Measurements from ENCODE around the gene MX1. TPM values are rescaled to one million over a fixed set of nuclear protein-coding genes. Genes with fewer than 3 reads are reported as not detected.

MX1 gene
- total RNA-seq, 2 experiments from 2014 or later: 722 to 723 TPM

DNA sequence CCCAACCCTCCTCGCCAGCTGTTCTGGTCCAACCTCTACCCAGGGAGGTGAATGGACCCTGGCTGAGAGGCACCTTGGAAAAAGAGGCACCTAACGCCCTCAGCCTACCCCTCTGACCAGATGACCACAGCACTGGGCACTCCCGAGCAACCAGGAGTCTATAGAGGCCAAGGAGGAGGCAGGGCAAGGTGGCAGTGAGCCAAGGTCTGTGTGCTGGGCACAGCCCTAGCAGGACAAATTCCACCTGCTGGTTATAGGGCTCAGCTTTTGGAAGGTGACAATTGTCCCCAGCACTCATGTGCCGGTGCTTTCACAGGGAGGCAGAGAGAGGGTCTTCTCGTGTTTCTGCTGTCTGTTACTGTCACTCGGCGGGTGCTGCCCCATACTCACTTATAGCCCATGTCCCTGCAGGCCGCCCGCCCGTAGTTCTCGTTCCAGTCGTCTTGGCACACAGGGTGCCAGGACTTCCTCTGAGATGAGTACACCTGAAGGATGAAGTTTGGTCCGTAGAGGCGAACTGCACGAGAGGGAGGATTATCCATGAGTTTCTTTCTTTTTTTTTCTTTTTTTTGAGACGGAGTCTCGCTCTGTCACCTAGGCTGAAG, 54.1 kb downstream of the MX1 start:
- ChIA-PET CTCF (no interaction called here), POLR2A (no interaction called here)
- Mint-ChIP-seq H3K27me3 (peaks cover 28% of the 10 kb centered on the region), H3K4me1 (peaks cover 11% of the 10 kb centered on the region), H3K9me3 (no peaks in the 10 kb centered on the region), H3K36me3 (ENCODE audit: low read depth) (no peaks in the 10 kb centered on the region), H3K27ac (no peak overlapping the region), H3K4me3 (no peak overlapping the region)
- no peak for DNase-seq

DNA sequence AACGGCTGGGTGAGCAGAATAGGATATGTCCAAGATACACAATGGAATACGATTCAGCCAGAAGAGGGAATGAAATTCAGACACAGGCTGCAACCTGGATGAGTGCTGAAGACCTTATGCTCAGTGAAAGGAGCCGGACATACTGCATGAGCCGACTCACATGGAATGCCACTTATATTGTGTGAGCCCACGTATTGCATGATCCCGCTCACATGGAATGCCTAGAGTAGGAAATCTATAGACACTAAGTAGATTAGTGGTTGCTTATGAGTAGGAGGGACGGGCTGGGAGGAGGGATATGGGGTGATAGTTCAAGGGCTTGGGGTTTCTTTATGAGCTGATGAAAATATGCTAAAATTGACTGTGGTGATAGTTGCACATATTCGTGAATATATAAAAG, 55.2 kb downstream of the MX1 start:
- no peak for DNase-seq
- ChIA-PET POLR2A (no interaction called here), CTCF (no interaction called here)
- no peaks in the 10 kb centered on the region for H3K9me3 Mint-ChIP-seq
- peaks cover 28% of the 10 kb centered on the region for H3K27me3 Mint-ChIP-seq
- H3K36me3 Mint-ChIP-seq (ENCODE audit: low read depth): no peaks in the 10 kb centered on the region
- H3K4me1 Mint-ChIP-seq: peaks cover 11% of the 10 kb centered on the region
- no peak overlapping the region for H3K27ac Mint-ChIP-seq
- no peak overlapping the region for H3K4me3 Mint-ChIP-seq

DNA sequence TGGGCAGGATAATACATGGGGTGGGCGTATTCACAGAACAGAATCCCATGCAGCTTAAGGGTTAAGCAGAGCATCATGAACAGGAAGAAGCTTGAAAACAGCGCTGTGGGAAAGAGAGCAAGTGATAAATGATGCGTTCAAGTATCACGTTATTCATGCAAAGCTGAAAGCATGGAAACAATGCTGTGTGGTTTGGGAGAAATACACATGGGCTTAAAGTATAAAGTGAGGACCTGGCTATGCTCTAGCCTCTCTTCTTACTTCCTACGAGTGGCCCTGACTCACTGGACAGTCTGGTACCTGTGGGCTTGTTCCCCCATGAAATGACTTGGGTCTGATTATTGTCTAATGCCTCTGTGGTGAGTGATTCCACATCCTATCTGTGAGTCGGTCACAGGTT, 56.3 kb downstream of the MX1 start:
- Mint-ChIP-seq H3K36me3 (ENCODE audit: low read depth) (no peaks in the 10 kb centered on the region), H3K4me3 (no peak overlapping the region), H3K4me1 (peaks cover 10% of the 10 kb centered on the region), H3K27ac (no peak overlapping the region), H3K9me3 (no peaks in the 10 kb centered on the region), H3K27me3 (peaks cover 27% of the 10 kb centered on the region)
- CTCF ChIA-PET: no interaction called here
- POLR2A ChIA-PET: no interaction called here
- DNase-seq: no peak

DNA sequence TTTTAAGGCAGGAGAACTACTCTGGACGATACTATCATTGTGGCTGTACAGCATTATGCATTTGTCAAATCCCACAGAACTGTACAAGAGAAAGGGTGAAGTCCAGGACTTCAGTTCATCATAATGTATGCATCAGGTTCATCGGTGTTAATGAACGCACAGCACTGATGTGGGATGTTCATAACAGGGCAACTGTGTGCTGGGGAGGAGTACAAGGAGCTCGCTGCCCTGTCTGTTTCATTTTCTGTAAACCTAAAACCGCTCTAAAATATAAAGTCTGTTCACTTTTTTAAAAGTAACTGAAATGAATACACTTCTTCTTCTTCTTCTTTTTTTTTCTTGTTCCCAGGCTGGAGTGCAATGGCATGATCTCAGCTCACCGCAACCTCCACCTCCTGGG, 56.9 kb downstream of the MX1 start:
- H3K9me3 Mint-ChIP-seq: no peaks in the 10 kb centered on the region
- no peak overlapping the region for H3K4me3 Mint-ChIP-seq
- no peak for DNase-seq
- peaks cover 21% of the 10 kb centered on the region for H3K27me3 Mint-ChIP-seq
- no peak overlapping the region for H3K27ac Mint-ChIP-seq
- POLR2A ChIA-PET: no interaction called here
- H3K4me1 Mint-ChIP-seq: peaks cover 3% of the 10 kb centered on the region
- CTCF ChIA-PET: no interaction called here
- H3K36me3 Mint-ChIP-seq (ENCODE audit: low read depth): no peaks in the 10 kb centered on the region

DNA sequence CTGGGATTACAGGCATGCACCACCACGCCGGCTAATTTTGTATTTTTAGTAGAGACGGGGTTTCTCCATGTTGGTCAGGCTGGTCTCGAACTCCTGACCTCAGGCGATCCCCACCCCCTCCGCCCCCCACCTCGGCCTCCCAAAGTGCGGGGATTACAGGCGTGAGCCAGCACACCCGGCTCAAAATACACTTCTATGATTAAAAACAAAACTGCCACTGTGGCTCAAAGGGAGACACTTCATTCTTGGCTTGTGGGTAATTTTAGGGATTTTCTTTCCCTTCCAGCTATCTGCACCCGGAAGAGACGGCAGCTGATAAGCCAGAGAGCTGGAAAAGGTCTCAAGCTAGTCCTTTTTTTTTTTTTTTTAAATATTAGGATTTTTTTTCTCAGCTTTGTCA, 57.4 kb downstream of the MX1 start:
- Mint-ChIP-seq H3K4me3 (no peak overlapping the region), H3K27me3 (peaks cover 18% of the 10 kb centered on the region), H3K4me1 (no peaks in the 10 kb centered on the region), H3K36me3 (ENCODE audit: low read depth) (no peaks in the 10 kb centered on the region), H3K27ac (no peak overlapping the region), H3K9me3 (no peaks in the 10 kb centered on the region)
- ChIA-PET POLR2A (no interaction called here), CTCF (no interaction called here)
- DNase-seq: no peak

DNA sequence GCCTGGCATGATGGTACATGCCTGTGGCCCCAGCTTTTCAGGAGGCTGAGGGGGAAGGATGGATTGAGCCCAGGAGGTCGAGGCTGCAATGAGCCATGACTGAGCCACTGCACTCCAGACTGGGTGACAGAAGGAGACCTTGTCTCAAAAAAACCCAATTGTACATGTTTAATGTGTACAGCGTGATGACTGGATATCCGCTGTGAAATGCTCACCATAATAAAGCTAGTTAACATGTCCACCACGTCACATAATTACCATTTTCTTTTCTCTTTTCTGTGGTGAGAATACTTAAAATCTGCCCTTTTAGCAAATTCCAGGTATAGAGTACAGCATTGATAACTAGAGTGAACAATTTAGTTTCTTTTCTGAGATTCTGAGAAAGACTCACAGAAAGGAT, 57.9 kb downstream of the MX1 start:
- Mint-ChIP-seq H3K4me3 (no peak overlapping the region), H3K9me3 (no peaks in the 10 kb centered on the region), H3K4me1 (no peaks in the 10 kb centered on the region), H3K27me3 (peaks cover 14% of the 10 kb centered on the region), H3K36me3 (ENCODE audit: low read depth) (no peaks in the 10 kb centered on the region), H3K27ac (no peak overlapping the region)
- DNase-seq: no peak
- POLR2A ChIA-PET: no interaction called here
- CTCF ChIA-PET: no interaction called here

DNA sequence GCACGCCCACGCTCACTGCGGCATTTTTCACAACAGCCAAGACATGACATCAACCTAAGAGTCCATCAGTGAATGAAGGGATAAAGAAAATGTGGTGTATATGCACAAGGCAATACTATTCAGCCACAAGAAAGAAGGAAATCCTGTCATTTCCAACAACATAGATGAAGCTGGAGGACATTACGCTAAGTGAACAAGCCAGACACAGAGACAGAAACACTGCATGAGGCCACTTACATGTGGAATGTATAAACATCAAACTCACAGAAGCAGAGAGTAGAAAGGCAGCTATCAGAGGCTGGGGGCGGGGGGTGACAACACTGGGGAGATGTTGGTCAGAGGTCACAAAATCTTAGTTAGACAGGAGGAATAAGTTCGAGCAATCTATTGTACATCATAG, 61.0 kb downstream of the MX1 start:
- Mint-ChIP-seq H3K9me3 (no peaks in the 10 kb centered on the region), H3K27me3 (peaks cover 8% of the 10 kb centered on the region), H3K4me1 (no peaks in the 10 kb centered on the region), H3K4me3 (no peak overlapping the region), H3K27ac (no peak overlapping the region), H3K36me3 (ENCODE audit: low read depth) (no peaks in the 10 kb centered on the region)
- CTCF ChIA-PET: no interaction called here
- POLR2A ChIA-PET: no interaction called here
- DNase-seq: no peak

DNA sequence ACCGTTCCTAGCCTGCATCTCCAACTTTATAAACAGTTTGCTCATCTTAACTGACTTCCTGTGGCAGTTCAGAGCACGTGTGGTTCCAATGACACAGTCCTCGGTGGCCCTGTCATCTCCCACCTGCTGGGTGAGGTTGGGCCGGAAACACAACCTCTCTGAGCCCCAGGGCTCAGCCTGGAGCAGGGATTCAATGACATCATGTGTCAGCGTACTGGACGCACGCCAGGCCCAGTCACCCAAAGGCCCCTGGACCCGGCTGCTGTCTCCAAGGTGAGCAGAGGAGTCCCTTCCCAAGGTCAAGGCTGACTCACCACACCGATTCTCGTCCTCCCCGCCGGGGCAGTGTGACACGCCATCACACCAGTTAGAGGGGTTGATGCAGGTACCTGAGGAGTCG, 62.0 kb downstream of the MX1 start:
- no peak for DNase-seq
- Mint-ChIP-seq H3K4me3 (no peak overlapping the region), H3K9me3 (no peaks in the 10 kb centered on the region), H3K27ac (no peak overlapping the region), H3K4me1 (no peaks in the 10 kb centered on the region), H3K36me3 (ENCODE audit: low read depth) (no peaks in the 10 kb centered on the region), H3K27me3 (peaks cover 1% of the 10 kb centered on the region)
- CTCF ChIA-PET: no interaction called here
- POLR2A ChIA-PET: no interaction called here

DNA sequence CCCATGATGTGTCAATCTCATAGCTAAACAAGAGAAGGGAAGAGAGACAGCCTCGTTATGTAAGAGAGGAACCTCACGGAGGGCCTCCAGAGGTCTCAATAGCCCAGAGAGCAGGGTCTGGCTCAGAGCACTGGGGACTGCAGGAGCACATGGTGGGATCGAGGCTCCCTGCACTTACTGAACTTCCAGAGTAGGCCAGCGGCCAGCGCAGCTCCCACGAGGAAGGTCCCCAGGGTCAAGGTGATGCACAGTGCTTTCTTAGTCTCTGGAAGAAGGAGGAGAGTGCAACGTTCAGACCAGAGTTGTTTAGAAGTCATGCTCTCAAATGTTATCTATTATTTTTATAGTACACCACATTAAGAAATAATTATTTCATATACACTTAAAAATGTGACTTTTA, 63.3 kb downstream of the MX1 start:
- no peak overlapping the region for H3K4me3 Mint-ChIP-seq
- H3K4me1 Mint-ChIP-seq: no peaks in the 10 kb centered on the region
- H3K9me3 Mint-ChIP-seq: no peaks in the 10 kb centered on the region
- peaks cover 4% of the 10 kb centered on the region for H3K27me3 Mint-ChIP-seq
- ChIA-PET POLR2A (no interaction called here), CTCF (no interaction called here)
- H3K27ac Mint-ChIP-seq: no peak overlapping the region
- H3K36me3 Mint-ChIP-seq (ENCODE audit: low read depth): no peaks in the 10 kb centered on the region
- no peak for DNase-seq

DNA sequence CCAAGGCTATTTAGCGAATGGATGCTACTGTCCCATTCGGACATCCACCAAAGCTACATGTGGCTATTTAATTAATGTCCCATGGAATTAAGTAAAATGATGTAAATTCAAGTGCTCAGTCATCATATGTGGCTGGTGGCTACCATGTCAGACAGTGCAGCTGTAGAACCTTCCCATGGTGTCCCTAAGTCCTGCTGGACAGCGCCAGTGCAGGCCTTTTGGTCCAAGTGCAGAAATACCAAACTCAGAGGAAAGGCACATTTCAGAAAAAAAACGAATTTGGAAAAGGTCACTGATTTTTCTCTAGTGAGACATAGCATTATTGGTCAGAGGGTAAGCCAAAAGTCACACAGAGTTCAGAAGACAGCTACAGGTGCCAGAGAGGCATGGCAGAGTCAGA, 64.3 kb downstream of the MX1 start:
- H3K4me3 Mint-ChIP-seq: no peak overlapping the region
- no peaks in the 10 kb centered on the region for H3K9me3 Mint-ChIP-seq
- no peak overlapping the region for H3K27ac Mint-ChIP-seq
- ChIA-PET POLR2A (no interaction called here), CTCF (interaction anchor here (0.6 kb wide), 1 partner anchor 689 kb away, joined by 3 read pairs; no protein-coding TSS in a partner anchor)
- H3K27me3 Mint-ChIP-seq: peaks cover 4% of the 10 kb centered on the region
- DNase-seq: no peak
- no peaks in the 10 kb centered on the region for H3K36me3 Mint-ChIP-seq (ENCODE audit: low read depth)
- no peaks in the 10 kb centered on the region for H3K4me1 Mint-ChIP-seq

DNA sequence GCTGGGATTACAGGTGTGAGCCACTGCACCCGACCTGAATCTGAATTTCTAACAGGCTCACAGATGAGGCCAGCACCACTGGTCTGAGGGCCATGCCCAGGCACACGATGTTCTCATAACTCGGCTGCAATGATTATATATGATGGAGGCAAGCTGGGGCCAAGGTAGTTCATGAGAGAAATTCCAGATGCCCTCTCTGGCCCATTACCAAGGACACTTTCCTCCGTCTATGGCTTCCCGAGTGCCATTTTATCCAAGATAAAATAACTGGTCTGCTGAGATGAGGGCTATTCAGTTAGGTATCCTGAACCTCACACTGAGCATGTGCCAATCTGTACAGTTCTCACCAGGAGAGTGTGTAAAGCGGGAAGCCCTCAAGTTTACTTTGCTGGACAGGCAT, 65.4 kb downstream of the MX1 start:
- no peak overlapping the region for H3K4me3 Mint-ChIP-seq
- POLR2A ChIA-PET: no interaction called here
- no peak for DNase-seq
- H3K27me3 Mint-ChIP-seq: peaks cover 4% of the 10 kb centered on the region
- no peaks in the 10 kb centered on the region for H3K36me3 Mint-ChIP-seq (ENCODE audit: low read depth)
- no peaks in the 10 kb centered on the region for H3K9me3 Mint-ChIP-seq
- H3K27ac Mint-ChIP-seq: no peak overlapping the region
- no peaks in the 10 kb centered on the region for H3K4me1 Mint-ChIP-seq
- CTCF ChIA-PET: no interaction called here

DNA sequence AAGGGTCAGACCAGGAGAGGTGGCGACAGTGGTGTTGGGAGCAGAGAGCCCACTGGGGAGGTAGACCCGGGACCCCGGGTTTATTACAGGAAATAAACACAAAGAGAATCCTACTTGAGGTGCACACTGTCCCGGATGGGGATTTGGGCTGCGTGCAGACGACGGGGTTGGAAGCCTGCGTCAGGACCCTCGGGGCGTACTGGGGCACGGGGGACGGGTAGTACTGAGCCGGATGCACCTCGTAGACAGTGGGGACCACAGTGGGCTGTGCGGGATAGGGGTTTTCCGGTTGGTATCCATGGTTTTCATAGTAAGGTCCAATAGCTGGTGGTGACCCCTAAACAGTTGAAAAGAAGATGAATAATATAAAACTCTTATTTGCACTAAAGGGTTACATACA, 68.2 kb downstream of the MX1 start:
- Mint-ChIP-seq H3K36me3 (ENCODE audit: low read depth) (no peaks in the 10 kb centered on the region), H3K4me3 (no peak overlapping the region), H3K27me3 (peaks cover 4% of the 10 kb centered on the region), H3K9me3 (no peaks in the 10 kb centered on the region), H3K4me1 (no peaks in the 10 kb centered on the region), H3K27ac (no peak overlapping the region)
- no peak for DNase-seq
- POLR2A ChIA-PET: no interaction called here
- CTCF ChIA-PET: no interaction called here

DNA sequence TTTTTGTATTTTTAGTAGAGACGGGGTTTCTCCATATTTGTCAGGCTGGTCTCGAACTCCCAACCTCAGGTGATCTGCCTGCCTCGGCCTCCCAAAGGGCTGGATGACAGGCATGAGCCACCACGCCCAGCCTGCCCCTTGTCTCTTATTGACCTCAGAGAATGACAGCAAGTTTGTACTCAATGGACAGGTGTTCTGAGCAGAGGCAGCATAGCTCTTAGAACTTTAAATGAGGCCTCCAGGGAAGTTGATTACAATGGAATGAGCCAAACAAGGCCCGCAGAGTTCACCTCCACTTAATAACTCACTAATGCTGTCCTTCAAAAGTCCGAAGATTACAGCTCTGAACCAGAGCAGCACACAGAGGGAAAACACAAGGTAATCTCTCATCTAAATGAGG, 71.0 kb downstream of the MX1 start:
- DNase-seq: no peak
- no peak overlapping the region for H3K27ac Mint-ChIP-seq
- H3K27me3 Mint-ChIP-seq: peaks cover 9% of the 10 kb centered on the region
- no peaks in the 10 kb centered on the region for H3K9me3 Mint-ChIP-seq
- ChIA-PET CTCF (no interaction called here), POLR2A (no interaction called here)
- H3K4me1 Mint-ChIP-seq: no peaks in the 10 kb centered on the region
- no peak overlapping the region for H3K4me3 Mint-ChIP-seq
- H3K36me3 Mint-ChIP-seq (ENCODE audit: low read depth): no peaks in the 10 kb centered on the region

DNA sequence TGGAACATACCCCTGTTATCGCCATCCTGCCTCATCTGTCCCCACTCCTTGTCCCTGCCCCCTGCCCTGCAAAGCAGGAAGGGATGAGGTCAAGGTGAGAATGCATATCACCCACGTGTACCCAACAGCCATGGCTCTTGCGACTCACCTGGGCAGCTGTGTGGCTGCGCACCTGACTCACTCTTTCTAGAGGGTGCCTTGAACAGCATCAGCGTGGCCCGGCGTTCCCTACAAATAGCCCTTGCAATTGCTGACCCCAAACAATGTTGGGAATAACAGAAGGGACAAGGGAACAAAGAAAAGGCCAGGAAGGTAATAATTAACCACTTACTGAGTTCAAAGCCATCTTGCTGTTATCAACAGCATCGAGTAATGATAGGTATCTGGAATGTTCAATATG, 71.7 kb downstream of the MX1 start:
- H3K27me3 Mint-ChIP-seq: peaks cover 14% of the 10 kb centered on the region
- H3K36me3 Mint-ChIP-seq (ENCODE audit: low read depth): no peaks in the 10 kb centered on the region
- ChIA-PET POLR2A (no interaction called here), CTCF (no interaction called here)
- H3K4me3 Mint-ChIP-seq: no peak overlapping the region
- H3K4me1 Mint-ChIP-seq: no peaks in the 10 kb centered on the region
- DNase-seq: no peak
- H3K9me3 Mint-ChIP-seq: no peaks in the 10 kb centered on the region
- H3K27ac Mint-ChIP-seq: no peak overlapping the region

DNA sequence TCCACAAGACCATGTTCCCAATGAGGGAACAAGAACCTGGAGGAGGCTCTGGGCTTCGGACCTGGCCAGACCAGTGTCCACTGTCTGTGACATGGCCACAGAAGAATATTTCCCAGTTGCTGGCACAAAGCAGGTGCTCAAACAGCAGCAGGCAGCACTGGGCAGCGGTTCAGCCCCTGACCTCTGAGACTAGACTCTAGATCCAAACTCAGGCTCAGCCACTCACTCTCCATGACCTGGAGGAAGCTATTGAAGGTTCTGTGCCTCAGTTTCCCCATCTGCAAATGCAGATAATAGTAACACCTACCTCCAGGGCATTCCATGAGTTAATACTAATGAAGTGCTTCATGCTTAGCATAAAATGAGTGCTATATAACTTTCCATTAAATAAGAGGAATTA, 73.9 kb downstream of the MX1 start:
- no peaks in the 10 kb centered on the region for H3K9me3 Mint-ChIP-seq
- ChIA-PET POLR2A (no interaction called here), CTCF (interaction anchor here (0.7 kb wide), 1 partner anchor 37 kb away, joined by 3 read pairs; no protein-coding TSS in a partner anchor)
- H3K4me3 Mint-ChIP-seq: no peak overlapping the region
- no peak overlapping the region for H3K27ac Mint-ChIP-seq
- H3K27me3 Mint-ChIP-seq: peaks cover 27% of the 10 kb centered on the region
- H3K4me1 Mint-ChIP-seq: peaks cover 7% of the 10 kb centered on the region
- no peak for DNase-seq
- no peaks in the 10 kb centered on the region for H3K36me3 Mint-ChIP-seq (ENCODE audit: low read depth)

All from activated CD4-positive, alpha-beta T cell treated with anti-CD3 and anti-CD28 coated beads, Interleukin-2, amount 10 ng/mL, durations not matched to agents 7 days and 5 days (primary cell).